Liver (tissue), 9 donors: ENCODE data around the gene VWA3B. TPM values are rescaled to one million over a fixed set of nuclear protein-coding genes. Genes with fewer than 3 reads are reported as not detected.
"Not testable (repeated sequence)": the region's sequence is repeated elsewhere in the genome, so short reads cannot be mapped to it uniquely, and the experiment has no call there.

ENCODE experiments used
- DNase-seq: peaks from one replicate; pipeline ENCODE4 v3.0.0-alpha.2; 2017; ENCODE audit warnings: low spot score
- H3K27ac ChIP-seq, 2 donors: one replicate each; pipeline ENCODE4 v1.7.0; 2013; ENCODE audit warnings: inconsistent platforms in 2 of 2, low read length in 2 of 2, control low read depth in 1 of 2, low read depth in 1 of 2, mild to moderate bottlenecking in 1 of 2
- H3K27me3 ChIP-seq, 4 donors: one replicate each; pipeline versions ENCODE4 v1.6.1 to v1.7.0; 2013; ENCODE audit warnings: low read length in 3 of 4, inconsistent platforms in 1 of 4, mild to moderate bottlenecking in 1 of 4, moderate library complexity in 1 of 4; ENCODE audit not compliant: control insufficient read depth in 4 of 4, insufficient read depth in 4 of 4
- H3K36me3 ChIP-seq, 4 donors: one replicate each; pipeline versions ENCODE4 v1.6.1 to v1.7.0; 2013; ENCODE audit warnings: low read length in 3 of 4, mild to moderate bottlenecking in 3 of 4, low read depth in 1 of 4, moderate library complexity in 1 of 4; ENCODE audit not compliant: control insufficient read depth in 4 of 4, insufficient read depth in 3 of 4
- H3K4me1 ChIP-seq, 4 donors: one replicate each; pipeline versions ENCODE4 v1.6.1 to v1.7.0; 2013; ENCODE audit warnings: low read length in 3 of 4, mild to moderate bottlenecking in 3 of 4, moderate library complexity in 1 of 4; ENCODE audit not compliant: control insufficient read depth in 4 of 4, insufficient read depth in 4 of 4
- H3K4me3 ChIP-seq, 3 donors: one replicate each; pipeline versions ENCODE4 v1.6.1 to v1.7.0; 2013; ENCODE audit warnings: low read length in 3 of 3, control low read depth in 1 of 3, low read depth in 1 of 3, mild to moderate bottlenecking in 1 of 3
- H3K9ac ChIP-seq, 2 donors: one replicate each; pipeline ENCODE4 v1.7.0; 2013; ENCODE audit warnings: low read length in 2 of 2, mild to moderate bottlenecking in 2 of 2, moderate library complexity in 2 of 2, control low read depth in 1 of 2, low read depth in 1 of 2
- H3K9me3 ChIP-seq, 4 donors: one replicate each; pipeline versions ENCODE4 v1.6.1 to v1.7.0; 2013; ENCODE audit warnings: low read length in 3 of 4; ENCODE audit not compliant: control insufficient read depth in 4 of 4
- EGR1 ChIP-seq, 2 donors: IDR thresholded peaks; 2 replicates each; pipeline ENCODE4 v1.6.1; 2016 to 2018; ENCODE audit warnings: antibody characterized with exemption in 2 of 2, low read depth in 2 of 2
- FOXA1 ChIP-seq: IDR thresholded peaks from 2 replicates; pipeline ENCODE4 v1.6.1; 2016; ENCODE audit warnings: antibody characterized with exemption
- FOXA2 ChIP-seq: IDR thresholded peaks from 2 replicates; pipeline ENCODE4 v1.6.1; 2016; ENCODE audit warnings: antibody characterized with exemption
- GABPA ChIP-seq, 2 donors: IDR thresholded peaks in 1 of 2; conservative IDR thresholded peaks in 1 of 2; 2 replicates each; pipeline ENCODE4 v1.6.1; 2016; ENCODE audit warnings: antibody characterized with exemption in 2 of 2, mild to moderate bottlenecking in 1 of 2, moderate library complexity in 1 of 2
- HNF4A ChIP-seq, 2 donors: conservative IDR thresholded peaks; 2 replicates each; pipeline ENCODE4 v1.6.1; 2016; ENCODE audit warnings: antibody characterized with exemption in 2 of 2, mild to moderate bottlenecking in 2 of 2
- HNF4G ChIP-seq: IDR thresholded peaks from 2 replicates; pipeline ENCODE4 v1.6.1; 2016; ENCODE audit warnings: antibody characterized with exemption
- JUND ChIP-seq, 2 donors: IDR thresholded peaks; 2 replicates each; pipeline ENCODE4 v1.6.1; 2016; ENCODE audit warnings: antibody characterized with exemption in 2 of 2
- NR2F2 ChIP-seq: IDR thresholded peaks from 2 replicates; pipeline ENCODE4 v1.6.1; 2016; ENCODE audit warnings: antibody characterized with exemption
- RAD21 ChIP-seq, 2 donors: IDR thresholded peaks; 2 replicates each; pipeline ENCODE4 v1.6.1; 2016; ENCODE audit warnings: antibody characterized with exemption in 2 of 2, mild to moderate bottlenecking in 2 of 2
- REST ChIP-seq: IDR thresholded peaks from 2 replicates; pipeline ENCODE4 v1.6.1; 2016; ENCODE audit warnings: antibody characterized with exemption, mild to moderate bottlenecking
- RXRA ChIP-seq, 2 donors: IDR thresholded peaks; 2 replicates each; pipeline ENCODE4 v1.6.1; 2017 to 2018; ENCODE audit warnings: antibody characterized with exemption in 2 of 2, mild to moderate bottlenecking in 1 of 2
- SP1 ChIP-seq: IDR thresholded peaks from 2 replicates; pipeline ENCODE4 v1.6.1; 2018; ENCODE audit warnings: antibody characterized with exemption, mild to moderate bottlenecking
- TAF1 ChIP-seq: conservative IDR thresholded peaks from 2 replicates; pipeline ENCODE4 v1.6.1; 2016; ENCODE audit warnings: antibody characterized with exemption, mild to moderate bottlenecking
- YY1 ChIP-seq: IDR thresholded peaks from 2 replicates; pipeline ENCODE4 v1.6.1; 2016; ENCODE audit warnings: antibody characterized with exemption, mild to moderate bottlenecking
- WGBS: extraction: QIAGEN DNeasy Blood & Tissue Kit; methylation state at CpG from one replicate; pipeline ENCODE4 v1.1.7; 2013; 5-methylcytosine and 5-hydroxymethylcytosine counted together
- polyA plus RNA-seq, 2 donors: library from polyadenylated mRNA; stranded (reverse) in 1 of 2; unstranded in 1 of 2; fragments of 200-250 nt in 1 of 2; fragments of >200 nt in 1 of 2; fragmentation: Nextera tagmentation in 1 of 2; extraction: Ambion mirVana in 1 of 2; gene quantifications; one replicate each; pipeline versions ENCODE4 v1.2.1 to v1.2.3, GENCODE V29; 2013 to 2015
- total RNA-seq, 2 donors: library from RNA; depleted of rRNA; stranded (reverse); fragments of >200 nt; gene quantifications; one replicate each; pipeline ENCODE4 v1.2.3, GENCODE V29; 2014
- TF ChIP-seq, protein P1 (sequence below): IDR thresholded peaks from 2 replicates; pipeline ENCODE4 v1.6.1; 2016; ENCODE audit warnings: antibody characterized with exemption
- TF ChIP-seq, protein P2 (sequence below): fragments of 150-350 bp; IDR thresholded peaks from 2 replicates; pipeline ENCODE4 v1.5.1; 2017; ENCODE audit warnings: improper control_type of control experiment, low read depth, low read length; ENCODE audit not compliant: missing input control
- TF ChIP-seq, protein P3 (sequence below): IDR thresholded peaks from 2 replicates; pipeline ENCODE4 v1.6.1; 2016; ENCODE audit warnings: antibody characterized with exemption
- TF ChIP-seq, protein P4 (sequence below): IDR thresholded peaks from 2 replicates; pipeline ENCODE4 v1.6.1; 2016; ENCODE audit warnings: antibody characterized with exemption
- donor health status: healthy.
- donor health status: healthy.
- donor health status: healthy.
- donor health status: healthy.
- donor health status: healthy.

VWA3B gene
- total and polyA plus RNA-seq, 4 donors, result 0.08 TPM; not detected in 3

DNA sequence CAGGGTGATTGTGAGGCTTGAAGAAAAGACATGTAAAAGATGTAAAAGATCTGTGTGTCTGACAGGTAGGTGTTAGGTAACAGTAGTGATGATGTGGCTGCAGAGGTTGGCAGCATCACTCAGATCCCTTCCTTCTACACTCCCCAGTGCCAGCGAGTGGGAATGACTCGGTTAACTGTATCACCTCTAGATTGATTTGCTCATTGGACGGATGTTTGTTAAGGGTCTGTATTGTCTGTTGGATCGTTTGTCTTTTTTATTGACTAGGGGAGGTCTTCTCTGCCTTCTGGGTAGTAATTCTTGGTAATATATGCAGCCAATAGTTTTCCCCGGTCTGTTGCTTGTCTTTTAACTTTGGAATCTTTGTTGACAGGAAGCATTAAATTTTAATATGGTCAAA lies 214.5 kb downstream of the VWA3B start:
- H3K36me3 ChIP-seq, result no peaks in the 10 kb centered on the region
- DNase-seq, result no peak
- peaks cover 0 to 2% (median 1%) of the 10 kb centered on the region in 4 donors for H3K4me1 ChIP-seq
- no peak overlapping the region for H3K27ac ChIP-seq
- H3K27me3 ChIP-seq, result no peaks in the 10 kb centered on the region
- WGBS, result 65% methylated on average over 5 of the region's 5 CpGs
- TF ChIP-seq, protein P1, sequence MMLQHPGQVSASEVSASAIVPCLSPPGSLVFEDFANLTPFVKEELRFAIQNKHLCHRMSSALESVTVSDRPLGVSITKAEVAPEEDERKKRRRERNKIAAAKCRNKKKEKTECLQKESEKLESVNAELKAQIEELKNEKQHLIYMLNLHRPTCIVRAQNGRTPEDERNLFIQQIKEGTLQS, result no peak
- no peak for TF ChIP-seq NR2F2
- TF ChIP-seq SP1, result no peak
- TF ChIP-seq TAF1, result no peak
- TF ChIP-seq RXRA (IDR thresholded peaks at IDR 0.05), result no peak
- TF ChIP-seq GABPA (IDR thresholded peaks at IDR 0.05 in 1 of 2, conservative IDR thresholded peaks at IDR 0.05 in 1 of 2), result no peak
- no peak for TF ChIP-seq REST
- TF ChIP-seq, protein P2, sequence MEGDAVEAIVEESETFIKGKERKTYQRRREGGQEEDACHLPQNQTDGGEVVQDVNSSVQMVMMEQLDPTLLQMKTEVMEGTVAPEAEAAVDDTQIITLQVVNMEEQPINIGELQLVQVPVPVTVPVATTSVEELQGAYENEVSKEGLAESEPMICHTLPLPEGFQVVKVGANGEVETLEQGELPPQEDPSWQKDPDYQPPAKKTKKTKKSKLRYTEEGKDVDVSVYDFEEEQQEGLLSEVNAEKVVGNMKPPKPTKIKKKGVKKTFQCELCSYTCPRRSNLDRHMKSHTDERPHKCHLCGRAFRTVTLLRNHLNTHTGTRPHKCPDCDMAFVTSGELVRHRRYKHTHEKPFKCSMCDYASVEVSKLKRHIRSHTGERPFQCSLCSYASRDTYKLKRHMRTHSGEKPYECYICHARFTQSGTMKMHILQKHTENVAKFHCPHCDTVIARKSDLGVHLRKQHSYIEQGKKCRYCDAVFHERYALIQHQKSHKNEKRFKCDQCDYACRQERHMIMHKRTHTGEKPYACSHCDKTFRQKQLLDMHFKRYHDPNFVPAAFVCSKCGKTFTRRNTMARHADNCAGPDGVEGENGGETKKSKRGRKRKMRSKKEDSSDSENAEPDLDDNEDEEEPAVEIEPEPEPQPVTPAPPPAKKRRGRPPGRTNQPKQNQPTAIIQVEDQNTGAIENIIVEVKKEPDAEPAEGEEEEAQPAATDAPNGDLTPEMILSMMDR, result no peak
- no peak for TF ChIP-seq JUND (IDR thresholded peaks at IDR 0.05)
- no peak for TF ChIP-seq FOXA1
- no peak overlapping the region for H3K4me3 ChIP-seq
- H3K9me3 ChIP-seq, result no peaks in the 10 kb centered on the region
- no peak overlapping the region for H3K9ac ChIP-seq

- not testable (repeated sequence) for H3K9ac ChIP-seq, H3K9me3 ChIP-seq, H3K27ac ChIP-seq, H3K4me1 ChIP-seq, H3K36me3 ChIP-seq, H3K27me3 ChIP-seq, DNase-seq, H3K4me3 ChIP-seq
- 71% methylated on average over 9 of the region's 9 CpGs for WGBS
Measured at GRCh38 chr2:98307131-98307696, 220.2 kb downstream of the VWA3B start.

DNA sequence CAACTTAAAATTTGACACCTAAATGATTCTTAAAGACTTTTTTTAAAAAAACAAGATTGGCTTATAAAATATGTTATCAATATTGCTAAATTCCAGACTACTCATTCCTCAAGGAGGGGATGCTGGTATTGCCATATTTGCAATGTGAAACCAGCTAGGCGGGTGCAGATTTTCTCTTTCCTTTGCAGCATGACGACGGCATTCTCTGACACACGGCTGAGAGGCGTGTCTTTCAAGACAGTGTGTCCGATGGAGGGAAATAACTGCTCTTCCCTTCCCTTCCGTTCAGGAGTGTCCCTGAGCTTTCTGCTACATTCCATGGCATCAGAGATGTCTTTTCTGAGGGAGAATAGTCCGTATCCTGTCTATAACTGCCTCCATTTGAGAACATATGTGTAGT lies 221.1 kb downstream of the VWA3B start:
- WGBS, result 79% methylated on average over 8 of the region's 8 CpGs
- Histone ChIP-seq H3K27ac (no peak overlapping the region), H3K9ac (no peak overlapping the region), H3K4me3 (no peak overlapping the region), H3K4me1 (no peaks in the 10 kb centered on the region), H3K9me3 (no peaks in the 10 kb centered on the region), H3K36me3 (no peaks in the 10 kb centered on the region), H3K27me3 (no peaks in the 10 kb centered on the region)
- DNase-seq, result no peak
- TF ChIP-seq JUND (IDR thresholded peaks at IDR 0.05) (no peak), HNF4A (conservative IDR thresholded peaks at IDR 0.05) (no peak), HNF4G (no peak), TAF1 (no peak), SP1 (no peak), FOXA2 (no peak), YY1 (no peak), EGR1 (IDR thresholded peaks at IDR 0.05; ENCODE audit: low read depth in 2 of 2) (no peak), NR2F2 (no peak), FOXA1 (no peak), GABPA (IDR thresholded peaks at IDR 0.05 in 1 of 2, conservative IDR thresholded peaks at IDR 0.05 in 1 of 2) (no peak), RAD21 (IDR thresholded peaks at IDR 0.05) (no peak)
- TF ChIP-seq, protein P3, sequence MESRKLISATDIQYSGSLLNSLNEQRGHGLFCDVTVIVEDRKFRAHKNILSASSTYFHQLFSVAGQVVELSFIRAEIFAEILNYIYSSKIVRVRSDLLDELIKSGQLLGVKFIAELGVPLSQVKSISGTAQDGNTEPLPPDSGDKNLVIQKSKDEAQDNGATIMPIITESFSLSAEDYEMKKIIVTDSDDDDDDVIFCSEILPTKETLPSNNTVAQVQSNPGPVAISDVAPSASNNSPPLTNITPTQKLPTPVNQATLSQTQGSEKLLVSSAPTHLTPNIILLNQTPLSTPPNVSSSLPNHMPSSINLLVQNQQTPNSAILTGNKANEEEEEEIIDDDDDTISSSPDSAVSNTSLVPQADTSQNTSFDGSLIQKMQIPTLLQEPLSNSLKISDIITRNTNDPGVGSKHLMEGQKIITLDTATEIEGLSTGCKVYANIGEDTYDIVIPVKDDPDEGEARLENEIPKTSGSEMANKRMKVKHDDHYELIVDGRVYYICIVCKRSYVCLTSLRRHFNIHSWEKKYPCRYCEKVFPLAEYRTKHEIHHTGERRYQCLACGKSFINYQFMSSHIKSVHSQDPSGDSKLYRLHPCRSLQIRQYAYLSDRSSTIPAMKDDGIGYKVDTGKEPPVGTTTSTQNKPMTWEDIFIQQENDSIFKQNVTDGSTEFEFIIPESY, result no peak
- TF ChIP-seq, protein P1, result no peak
- TF ChIP-seq, protein P4, sequence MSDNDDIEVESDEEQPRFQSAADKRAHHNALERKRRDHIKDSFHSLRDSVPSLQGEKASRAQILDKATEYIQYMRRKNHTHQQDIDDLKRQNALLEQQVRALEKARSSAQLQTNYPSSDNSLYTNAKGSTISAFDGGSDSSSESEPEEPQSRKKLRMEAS, result no peak
